Smooth muscle cell of the pulmonary artery (primary cell): ENCODE results near the gene SPATA2L. TPM values are rescaled to one million over a fixed set of nuclear protein-coding genes. Genes with fewer than 3 reads are reported as not detected.

Source experiments
- total RNA-seq: library from RNA; depleted of rRNA; stranded (reverse); fragments of >200 nt; gene quantifications from 2 replicates; pipeline ENCODE4 v1.2.3, GENCODE V29; 2014

SPATA2L gene, protein sequence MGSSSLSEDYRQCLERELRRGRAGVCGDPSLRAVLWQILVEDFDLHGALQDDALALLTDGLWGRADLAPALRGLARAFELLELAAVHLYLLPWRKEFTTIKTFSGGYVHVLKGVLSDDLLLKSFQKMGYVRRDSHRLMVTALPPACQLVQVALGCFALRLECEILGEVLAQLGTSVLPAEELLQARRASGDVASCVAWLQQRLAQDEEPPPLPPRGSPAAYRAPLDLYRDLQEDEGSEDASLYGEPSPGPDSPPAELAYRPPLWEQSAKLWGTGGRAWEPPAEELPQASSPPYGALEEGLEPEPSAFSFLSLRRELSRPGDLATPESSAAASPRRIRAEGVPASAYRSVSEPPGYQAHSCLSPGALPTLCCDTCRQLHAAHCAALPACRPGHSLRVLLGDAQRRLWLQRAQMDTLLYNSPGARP
- 8.8 and 15.6 TPM in 2 replicates for total RNA-seq

DNA sequence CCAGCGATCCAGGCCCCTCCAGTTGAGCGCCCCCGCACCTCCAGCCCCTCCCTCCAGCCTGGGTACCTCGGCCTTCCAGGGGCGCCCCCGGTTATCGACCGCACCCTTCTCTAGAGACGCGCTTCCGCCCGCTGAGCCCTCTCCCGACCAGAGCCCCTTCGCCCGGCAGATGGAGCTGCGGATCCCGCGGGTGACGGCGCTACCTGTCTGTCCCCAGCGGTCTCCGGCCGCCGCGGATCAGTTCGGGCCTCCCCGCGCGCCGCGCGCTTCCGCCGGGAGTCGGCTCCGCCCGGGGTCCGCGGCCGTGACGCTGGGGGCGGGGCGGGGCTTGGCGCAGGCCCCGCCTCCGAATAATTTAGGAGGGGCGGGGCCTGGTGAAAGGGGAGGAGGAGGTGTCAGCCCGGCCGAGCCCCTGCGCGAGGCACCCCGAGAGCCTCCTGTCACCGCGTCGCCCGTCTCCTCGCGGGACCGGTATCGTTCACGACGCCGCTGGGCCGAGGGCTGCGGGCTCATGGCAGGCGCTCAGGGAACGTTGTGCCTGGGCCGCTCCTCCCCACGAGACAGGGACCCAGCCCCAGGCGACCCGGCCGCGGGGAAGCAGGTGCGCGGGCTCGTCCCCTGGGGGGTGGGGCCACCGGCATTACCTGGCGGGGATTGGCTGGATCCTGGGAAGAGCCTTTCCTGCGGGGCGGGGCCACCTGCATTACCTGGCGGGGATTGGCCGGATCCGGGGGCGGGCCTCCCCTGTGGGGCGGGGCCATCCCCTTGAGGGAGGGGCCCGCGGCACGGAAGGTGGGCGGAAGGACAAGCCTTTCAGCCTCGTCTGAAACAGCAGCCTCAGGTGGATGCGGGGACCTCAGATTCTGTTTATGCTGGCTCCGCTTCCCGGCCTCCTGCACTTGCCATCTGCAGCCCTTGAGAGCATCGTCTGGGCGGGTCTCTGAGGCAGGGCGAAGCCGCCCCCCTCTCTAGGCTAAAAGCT, at the start of gene SPATA2L:
Gene SPATA2L (minus strand): TSS at position 281 of the 982 bp plus-strand sequence. CDS start 473 bp downstream, outside the sequence.

DNA sequence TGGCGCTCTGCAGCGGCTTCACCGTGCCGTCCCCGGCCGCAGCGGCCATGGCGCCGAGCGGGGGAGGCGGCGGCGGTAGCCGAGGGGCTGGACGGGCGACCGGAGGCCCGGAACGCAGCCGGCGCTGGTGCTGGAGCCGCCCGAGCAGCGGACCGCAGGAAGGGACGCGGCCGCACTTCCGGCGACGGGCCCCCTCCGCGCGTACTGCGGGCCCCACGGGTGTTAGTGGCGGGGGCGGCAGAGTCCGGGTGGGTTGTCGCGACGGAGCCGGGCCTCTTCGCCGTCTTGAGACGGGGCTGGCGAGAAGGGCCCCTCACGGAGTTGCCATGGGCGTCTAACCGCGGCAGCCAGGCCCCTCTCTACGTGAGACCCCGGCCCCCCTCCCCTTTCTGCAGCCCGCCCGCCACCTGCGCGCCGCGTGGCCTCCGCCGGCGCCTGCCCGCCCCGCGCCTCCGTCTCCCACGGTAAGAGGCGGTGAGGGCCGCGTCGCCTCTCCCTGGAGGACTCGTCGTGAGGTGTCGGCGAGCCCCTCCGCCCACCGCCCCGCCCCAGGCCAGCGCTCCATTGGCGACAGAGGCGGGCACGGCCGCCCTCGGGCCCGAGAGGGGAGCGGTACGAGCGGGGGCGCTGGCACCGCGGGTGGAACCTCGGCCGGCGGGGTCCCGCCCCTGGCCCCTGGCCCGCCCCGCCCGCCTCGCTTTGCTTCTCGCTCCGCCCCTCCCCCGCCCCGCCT, 19.5 kb upstream of the SPATA2L start, which contains the start of the genes VPS9D1 and ZNF276:
Gene VPS9D1 (minus strand): TSS at position 86 of the 733 bp plus-strand sequence. CDS start 37 bp downstream, at position 49.
Gene ZNF276 (plus strand): TSS at position 725 of the 733 bp plus-strand sequence. CDS start 104 bp downstream, outside the sequence.

DNA sequence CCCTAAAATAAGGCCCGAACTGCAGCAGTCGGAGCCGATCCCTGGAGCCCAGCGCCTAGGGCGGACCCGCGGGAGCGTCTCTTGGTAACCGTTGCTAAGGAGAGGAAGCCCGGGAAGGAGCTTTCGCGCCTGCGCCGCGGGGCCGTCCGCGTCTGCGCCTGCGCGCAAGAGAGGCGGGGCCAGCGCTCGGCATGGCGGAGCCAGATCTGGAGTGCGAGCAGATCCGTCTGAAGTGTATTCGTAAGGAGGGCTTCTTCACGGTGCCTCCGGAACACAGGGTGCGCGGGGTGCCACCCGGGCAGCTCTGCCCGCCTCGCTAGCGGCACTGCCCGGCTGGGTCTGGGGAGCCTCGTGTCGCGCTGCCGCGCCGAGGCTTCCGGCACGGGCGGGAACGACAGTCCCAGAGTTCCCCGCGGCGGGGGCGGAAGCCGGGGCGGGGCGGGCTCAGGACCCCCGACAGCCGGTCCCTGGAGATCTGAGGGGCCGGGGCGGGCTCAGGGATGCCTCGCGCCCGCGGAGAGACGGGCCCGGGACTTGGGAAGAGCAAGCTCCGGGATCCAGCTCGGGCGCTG, 14.9 kb downstream of the SPATA2L start, which contains the start of gene CDK10:
Gene CDK10 (plus strand): TSS at position 170 of the 572 bp plus-strand sequence. CDS start 22 bp downstream, at position 192.

DNA sequence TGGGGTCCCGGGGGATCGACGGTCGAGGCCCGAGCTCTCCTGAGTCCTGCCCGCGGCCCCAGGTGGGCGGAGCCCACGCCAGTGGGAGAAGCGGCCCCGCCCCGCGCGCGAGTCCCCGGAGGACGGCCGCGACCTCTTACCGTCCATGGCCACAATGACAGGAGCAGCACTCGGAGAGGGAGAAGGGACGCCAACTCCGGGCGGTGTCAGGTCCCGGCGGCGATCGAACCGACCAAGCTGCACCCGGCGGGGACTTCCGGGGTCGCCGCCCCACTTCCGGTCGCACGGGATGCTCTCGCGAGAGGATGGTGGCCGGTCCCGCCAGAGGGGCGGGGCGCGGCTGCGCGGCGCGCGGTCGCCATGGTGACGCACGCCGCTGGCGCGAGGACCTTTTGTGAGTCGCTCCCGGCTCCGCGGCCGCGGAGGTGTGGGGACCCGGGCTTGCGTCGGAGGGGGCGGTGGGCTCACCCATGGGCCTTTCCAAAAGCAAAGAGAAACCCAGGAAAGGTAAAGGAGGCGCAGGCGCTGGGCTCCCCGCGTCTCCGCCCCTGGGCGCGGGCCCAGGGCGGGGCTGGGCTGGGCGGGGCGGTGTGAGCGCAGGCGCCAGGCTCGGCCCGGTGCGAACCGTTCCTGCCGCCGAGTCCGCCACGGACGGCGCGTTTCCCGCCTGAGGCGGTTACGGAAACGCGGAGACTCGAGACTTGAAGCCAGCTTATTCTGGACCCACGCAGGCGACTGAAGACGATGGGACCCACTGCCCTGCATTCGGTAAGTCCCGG, 43.9 kb downstream of the SPATA2L start, which contains the start of the genes CHMP1A and SPATA33:
Gene CHMP1A (minus strand): TSS at position 267 of the 779 bp plus-strand sequence. CDS start 120 bp downstream, at position 147.
Gene SPATA33 (plus strand): TSS at position 395 of the 779 bp plus-strand sequence. CDS start 76 bp downstream, at position 471.

Other genes with a start within 250 kb of the SPATA2L start
- gene ANKRD11, start 211.1 kb downstream of the SPATA2L start, total RNA-seq: 61.8 and 93.9 TPM in 2 replicates
- 105 and 142 TPM in 2 replicates for gene SPG7, start 193.3 kb downstream of the SPATA2L start, total RNA-seq
- 2,185 and 2,282 TPM in 2 replicates for gene RPL13, start 141.0 kb downstream of the SPATA2L start, total RNA-seq
- 1.3 and 16.1 TPM in 2 replicates for gene CPNE7, start 125.9 kb downstream of the SPATA2L start, total RNA-seq
- not detected in 2 replicates for gene DPEP1, start 88.1 kb downstream of the SPATA2L start, total RNA-seq
- gene CHMP1A, start 44.0 kb downstream of the SPATA2L start, total RNA-seq: 60.9 and 61.9 TPM in 2 replicates
- 2.2 and 3.2 TPM in 2 replicates for gene SPATA33, start 43.9 kb downstream of the SPATA2L start, total RNA-seq
- gene CDK10, start 15.0 kb downstream of the SPATA2L start, total RNA-seq: 32.4 and 42.5 TPM in 2 replicates
- gene VPS9D1, start 19.2 kb upstream of the SPATA2L start, total RNA-seq: 9.8 and 13.8 TPM in 2 replicates
- gene ZNF276, start 19.8 kb upstream of the SPATA2L start, total RNA-seq: 9.4 and 19.6 TPM in 2 replicates
- 4.2 and 5.4 TPM in 2 replicates for gene FANCA, start 114.9 kb upstream of the SPATA2L start, total RNA-seq
- 0.72 and 1.1 TPM in 2 replicates for gene SPIRE2, start 126.8 kb upstream of the SPATA2L start, total RNA-seq
- 138 TPM in 2 replicates for gene TCF25, start 171.9 kb upstream of the SPATA2L start, total RNA-seq
- 6.0 and 7.9 TPM in 2 replicates for gene MC1R, start 217.2 kb upstream of the SPATA2L start, total RNA-seq
- gene TUBB3, start 221.6 kb upstream of the SPATA2L start, total RNA-seq: 245 and 308 TPM in 2 replicates
- 71.6 and 86.4 TPM in 2 replicates for gene DEF8, start 247.1 kb upstream of the SPATA2L start, total RNA-seq